Camera-type eye (tissue), 1 donor: ENCODE results near the gene MCL1. TPM values are rescaled to one million over a fixed set of nuclear protein-coding genes. Genes with fewer than 3 reads are reported as not detected.

Experiments used
- total RNA-seq: library from RNA; depleted of rRNA; stranded (reverse); fragments of >200 nt; gene quantifications from one replicate; pipeline ENCODE4 v1.2.3, GENCODE V29; 2014

MCL1 gene
- 189 TPM for total RNA-seq

DNA sequence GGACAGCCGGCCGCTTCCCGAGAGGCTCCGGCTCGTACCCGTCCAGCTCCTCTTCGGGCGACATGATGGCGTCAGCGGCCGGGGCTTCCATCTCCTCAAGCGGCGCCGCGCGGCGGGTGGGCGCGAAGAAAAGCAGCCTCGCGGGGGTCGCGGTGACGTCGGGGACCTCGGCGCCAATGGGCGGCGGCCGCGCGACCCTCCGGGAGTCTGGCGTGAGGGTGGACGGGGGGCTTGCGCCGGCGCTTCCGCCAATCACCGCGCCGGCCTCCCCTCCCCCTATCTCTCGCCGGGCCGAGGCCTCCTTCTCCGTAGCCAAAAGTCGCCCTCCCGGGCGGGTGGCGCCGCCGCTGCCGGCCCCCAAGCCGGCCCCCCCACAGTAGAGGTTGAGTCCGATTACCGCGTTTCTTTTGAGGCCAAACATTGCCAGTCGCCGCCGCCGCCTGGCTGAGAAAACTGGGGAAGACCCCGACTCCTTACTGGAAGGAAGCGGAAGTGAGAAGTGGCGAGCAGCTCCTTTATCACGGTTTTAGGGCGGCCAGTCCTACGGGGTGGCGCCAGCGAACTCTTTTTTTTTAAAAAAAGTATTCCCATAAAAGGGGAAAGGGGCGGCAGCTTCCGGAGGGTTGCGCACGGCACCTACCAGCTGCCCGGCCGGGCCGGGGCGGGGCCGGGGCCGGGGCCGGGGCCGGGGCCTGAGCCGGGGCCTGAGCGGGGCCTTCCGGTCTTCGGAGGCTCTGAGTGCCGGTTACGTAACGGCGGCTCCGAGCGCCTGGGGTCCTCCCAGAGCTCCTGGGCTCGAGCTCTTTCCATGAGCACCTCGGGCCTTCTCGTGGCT is at the start of gene MCL1:
MCL1 (minus strand) TSS at position 501 of the 835 bp plus-strand sequence; CDS start at position 421, 80 bp downstream.

DNA sequence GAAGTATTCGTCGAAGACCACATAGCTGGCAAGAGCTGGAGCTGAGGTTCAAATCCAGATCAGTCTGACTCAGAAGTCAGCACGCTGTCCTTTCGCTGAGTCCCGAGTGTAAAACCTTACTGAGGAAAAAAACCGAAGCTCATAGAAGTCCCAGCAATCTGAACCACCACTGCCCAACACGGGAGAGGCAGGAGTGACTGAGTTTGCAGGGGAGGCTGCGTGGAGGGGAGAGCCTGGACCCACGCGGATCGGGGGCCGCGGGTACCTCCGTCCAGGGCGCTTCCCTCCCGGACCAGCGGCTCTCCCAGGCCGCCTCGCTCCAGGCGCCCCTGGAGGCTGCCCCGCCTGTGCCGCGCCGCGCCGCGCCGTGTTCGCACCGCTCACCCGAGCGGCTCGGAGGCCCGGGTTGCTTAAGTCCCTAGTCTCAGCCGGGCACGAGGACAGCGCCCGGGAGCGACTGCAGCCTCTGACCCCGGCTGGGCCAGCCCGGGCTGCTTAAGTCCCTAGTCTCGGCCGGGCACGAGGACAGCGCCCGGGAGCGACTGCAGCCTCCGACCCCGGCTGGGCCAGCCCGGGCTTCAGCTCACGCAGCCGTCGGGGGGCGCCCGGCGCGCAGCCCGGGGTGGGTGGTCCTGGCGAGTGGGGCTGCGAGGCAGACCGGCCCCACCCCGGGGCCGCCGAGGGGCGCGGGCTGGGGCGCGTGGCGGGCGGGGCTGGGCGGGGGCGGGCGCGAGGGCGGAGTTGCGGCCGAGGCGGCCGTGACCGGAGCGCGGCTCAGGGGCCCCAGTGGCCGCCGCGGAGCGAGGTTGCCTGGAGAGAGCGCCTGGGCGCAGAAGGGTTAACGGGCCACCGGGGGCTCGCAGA is 30.5 kb downstream of the MCL1 start, which contains the start of gene ADAMTSL4:
ADAMTSL4 (plus strand) TSS at position 777 of the 864 bp plus-strand sequence. CDS start 2,881 bp downstream, outside the sequence.

Other genes with a start within 250 kb of the MCL1 start
- gene RPRD2, start 215.5 kb downstream of the MCL1 start, total RNA-seq = 30.1 TPM
- gene TARS2, start 92.2 kb downstream of the MCL1 start, total RNA-seq = 24.4 TPM
- 2.1 TPM for gene ECM1, start 71.5 kb downstream of the MCL1 start, total RNA-seq
- not detected for gene FALEC, start 63.9 kb downstream of the MCL1 start, total RNA-seq
- 53.7 TPM for gene ADAMTSL4, start 30.2 kb downstream of the MCL1 start, total RNA-seq
- 112 TPM for gene ENSA, start 50.0 kb upstream of the MCL1 start, total RNA-seq
- 19.2 TPM for gene GOLPH3L, start 117.5 kb upstream of the MCL1 start, total RNA-seq
- 1.2 TPM for gene HORMAD1, start 141.3 kb upstream of the MCL1 start, total RNA-seq
- 15.2 TPM for gene CTSS, start 186.2 kb upstream of the MCL1 start, total RNA-seq
- 83.6 TPM for gene CTSK, start 228.7 kb upstream of the MCL1 start, total RNA-seq